Activated naive CD4-positive, alpha-beta T cell treated with anti-CD3 and anti-CD28 coated beads for 36 hours (primary cell): ENCODE data around the gene TENT5C. TPM values are rescaled to one million over a fixed set of nuclear protein-coding genes. Genes with fewer than 3 reads are reported as not detected.

Experiments
- CTCF ChIA-PET: fragments of 350-600 bp; sonication (Branson Sonifier 250); formaldehyde crosslinking; loops from one replicate; lab custom pipeline; 2021; ENCODE audit warnings: antibody characterized with exemption; lab: Charles Lee
- DNase-seq: peaks from one replicate; pipeline ENCODE4 v3.0.0-alpha.2; 2020
- H3K27ac Mint-ChIP-seq: one replicate; pipeline ENCODE4 v1.8.0; 2021; ENCODE audit warnings: mild to moderate bottlenecking, mixed read lengths
- H3K27me3 Mint-ChIP-seq: one replicate; pipeline ENCODE4 v1.8.0; 2021; ENCODE audit warnings: low read depth, mixed read lengths
- H3K36me3 Mint-ChIP-seq: one replicate; pipeline ENCODE4 v1.8.0; 2021; ENCODE audit warnings: low read depth, mixed read lengths
- H3K4me1 Mint-ChIP-seq: one replicate; pipeline ENCODE4 v1.8.0; 2021; ENCODE audit warnings: low read depth, mixed read lengths
- H3K4me3 Mint-ChIP-seq: one replicate; pipeline ENCODE4 v1.8.0; 2021; ENCODE audit warnings: mild to moderate bottlenecking, moderate library complexity, mixed read lengths
- H3K9me3 Mint-ChIP-seq: one replicate; pipeline ENCODE4 v1.8.0; 2021; ENCODE audit warnings: mixed read lengths
- intact Hi-C: fragments of 100-400 bp; cut with micrococcal nuclease; formaldehyde crosslinking; loops from one replicate; pipeline ENCODE4 v1.15.1; 2023
- total RNA-seq, 2 experiments: library from RNA; stranded (reverse); gene quantifications; one replicate each; pipeline ENCODE4 v1.2.3, GENCODE V29; 2021

TENT5C gene
- total RNA-seq, 2 experiments from 2014 or later, result 10.7 to 11.2 TPM

- Mint-ChIP-seq H3K27me3 (no peaks in the 10 kb centered on the region), H3K36me3 (no peaks in the 10 kb centered on the region), H3K27ac (no peak overlapping the region), H3K4me1 (no peaks in the 10 kb centered on the region), H3K4me3 (no peak overlapping the region), H3K9me3 (no peaks in the 10 kb centered on the region)
- intact Hi-C loops, result no loop called here
- CTCF ChIA-PET, result interaction anchor here (1.3 kb wide), 1 partner anchor 17 kb away, joined by 3 read pairs; no protein-coding TSS in a partner anchor
- no peak for DNase-seq
Observed at GRCh38 chr1:117565076-117565556, 40.7 kb upstream of the TENT5C start.

- no peaks in the 10 kb centered on the region for H3K9me3 Mint-ChIP-seq
- CTCF ChIA-PET, result no interaction called here
- H3K36me3 Mint-ChIP-seq, result no peaks in the 10 kb centered on the region
- H3K27me3 Mint-ChIP-seq, result no peaks in the 10 kb centered on the region
- no peak overlapping the region for H3K27ac Mint-ChIP-seq
- intact Hi-C loops, result no loop called here
- H3K4me3 Mint-ChIP-seq, result no peak overlapping the region
- no peak for DNase-seq
- H3K4me1 Mint-ChIP-seq, result no peaks in the 10 kb centered on the region
Observed at GRCh38 chr1:117565745-117566455, 39.9 kb upstream of the TENT5C start.

GRCh38 chr1:117566556-117566955, 39.3 kb upstream of the TENT5C start:
- CTCF ChIA-PET, result no interaction called here
- Mint-ChIP-seq H3K4me3 (no peak overlapping the region), H3K4me1 (peaks cover 1% of the 10 kb centered on the region), H3K27ac (no peak overlapping the region), H3K9me3 (no peaks in the 10 kb centered on the region), H3K36me3 (no peaks in the 10 kb centered on the region), H3K27me3 (no peaks in the 10 kb centered on the region)
- DNase-seq, result no peak
- intact Hi-C loops, result no loop called here

- H3K4me1 Mint-ChIP-seq, result peaks cover 2% of the 10 kb centered on the region
- DNase-seq, result no peak
- intact Hi-C loops, result no loop called here
- H3K9me3 Mint-ChIP-seq, result no peaks in the 10 kb centered on the region
- H3K36me3 Mint-ChIP-seq, result no peaks in the 10 kb centered on the region
- no peak overlapping the region for H3K27ac Mint-ChIP-seq
- no peaks in the 10 kb centered on the region for H3K27me3 Mint-ChIP-seq
- CTCF ChIA-PET, result no interaction called here
- no peak overlapping the region for H3K4me3 Mint-ChIP-seq
Observed at GRCh38 chr1:117567435-117567834, 38.4 kb upstream of the TENT5C start.

GRCh38 chr1:117567976-117568375, 37.9 kb upstream of the TENT5C start:
- no peak for DNase-seq
- CTCF ChIA-PET, result interaction anchor here (1.2 kb wide), 1 partner anchor 26 kb away, joined by 3 read pairs; no protein-coding TSS in a partner anchor
- Mint-ChIP-seq H3K27ac (no peak overlapping the region), H3K4me3 (no peak overlapping the region), H3K9me3 (no peaks in the 10 kb centered on the region), H3K4me1 (peaks cover 7% of the 10 kb centered on the region), H3K36me3 (no peaks in the 10 kb centered on the region), H3K27me3 (no peaks in the 10 kb centered on the region)
- intact Hi-C loops, result no loop called here

GRCh38 chr1:117568999-117569398, 36.8 kb upstream of the TENT5C start:
- DNase-seq, result no peak
- Mint-ChIP-seq H3K4me3 (no peak overlapping the region), H3K36me3 (no peaks in the 10 kb centered on the region), H3K27ac (no peak overlapping the region), H3K27me3 (no peaks in the 10 kb centered on the region), H3K9me3 (no peaks in the 10 kb centered on the region), H3K4me1 (peaks cover 12% of the 10 kb centered on the region)
- CTCF ChIA-PET, result interaction anchor here (0.6 to 1.2 kb wide), 2 partner anchors 27 to 64 kb away, joined by 3 read pairs; no protein-coding TSS in a partner anchor
- intact Hi-C loops, result no loop called here

GRCh38 chr1:117569856-117570255, 36.0 kb upstream of the TENT5C start:
- no peaks in the 10 kb centered on the region for H3K9me3 Mint-ChIP-seq
- no peaks in the 10 kb centered on the region for H3K27me3 Mint-ChIP-seq
- no peaks in the 10 kb centered on the region for H3K36me3 Mint-ChIP-seq
- intact Hi-C loops, result no loop called here
- DNase-seq, result no peak
- H3K4me1 Mint-ChIP-seq, result peaks cover 12% of the 10 kb centered on the region
- CTCF ChIA-PET, result no interaction called here
- no peak overlapping the region for H3K4me3 Mint-ChIP-seq
- H3K27ac Mint-ChIP-seq, result no peak overlapping the region

- intact Hi-C loops, result no loop called here
- H3K27ac Mint-ChIP-seq, result no peak overlapping the region
- CTCF ChIA-PET, result interaction anchor here (0.8 to 1.1 kb wide), 2 partner anchors 35 to 103 kb away, joined by 3 read pairs; no protein-coding TSS in a partner anchor
- no peaks in the 10 kb centered on the region for H3K9me3 Mint-ChIP-seq
- DNase-seq, result no peak
- no peaks in the 10 kb centered on the region for H3K36me3 Mint-ChIP-seq
- H3K27me3 Mint-ChIP-seq, result no peaks in the 10 kb centered on the region
- H3K4me1 Mint-ChIP-seq, result peaks cover 12% of the 10 kb centered on the region
- no peak overlapping the region for H3K4me3 Mint-ChIP-seq
Observed at GRCh38 chr1:117570988-117571409, 34.8 kb upstream of the TENT5C start.

GRCh38 chr1:117571496-117571895, 34.4 kb upstream of the TENT5C start:
- CTCF ChIA-PET, result interaction anchor here (0.8 to 1.1 kb wide), 2 partner anchors 36 to 103 kb away, joined by 3 read pairs; no protein-coding TSS in a partner anchor
- intact Hi-C loops, result no loop called here
- H3K9me3 Mint-ChIP-seq, result no peaks in the 10 kb centered on the region
- H3K27ac Mint-ChIP-seq, result no peak overlapping the region
- H3K27me3 Mint-ChIP-seq, result no peaks in the 10 kb centered on the region
- DNase-seq, result no peak
- peaks cover 12% of the 10 kb centered on the region for H3K4me1 Mint-ChIP-seq
- no peaks in the 10 kb centered on the region for H3K36me3 Mint-ChIP-seq
- H3K4me3 Mint-ChIP-seq, result no peak overlapping the region

- H3K27ac Mint-ChIP-seq, result no peak overlapping the region
- CTCF ChIA-PET, result interaction anchor here (1.6 kb wide), 1 partner anchor 38 kb away, joined by 4 read pairs; no protein-coding TSS in a partner anchor
Observed at GRCh38 chr1:117572546-117572945, 33.3 kb upstream of the TENT5C start.

GRCh38 chr1:117573386-117574023, 32.3 kb upstream of the TENT5C start:
- peaks cover 12% of the 10 kb centered on the region for H3K4me1 Mint-ChIP-seq
- CTCF ChIA-PET, result interaction anchor here (0.7 to 1.6 kb wide), 4 partner anchors 38 to 186 kb away, joined by 3 to 4 read pairs (median 4); no protein-coding TSS in a partner anchor
- no peak overlapping the region for H3K27ac Mint-ChIP-seq
- peak; percentile 60 for DNase-seq
- no peaks in the 10 kb centered on the region for H3K27me3 Mint-ChIP-seq
- intact Hi-C loops, result no loop called here
- no peaks in the 10 kb centered on the region for H3K9me3 Mint-ChIP-seq
- H3K4me3 Mint-ChIP-seq, result no peak overlapping the region
- no peaks in the 10 kb centered on the region for H3K36me3 Mint-ChIP-seq

More at GRCh38 chr1:117572546-117572945, 33.3 kb upstream of the TENT5C start:
- Mint-ChIP-seq H3K4me1 (peaks cover 12% of the 10 kb centered on the region), H3K36me3 (no peaks in the 10 kb centered on the region), H3K9me3 (no peaks in the 10 kb centered on the region), H3K27me3 (no peaks in the 10 kb centered on the region), H3K4me3 (no peak overlapping the region)
- intact Hi-C loops, result no loop called here
- peak; percentile 25 for DNase-seq

GRCh38 chr1:117574161-117574835, 31.6 kb upstream of the TENT5C start:
- H3K4me3 Mint-ChIP-seq, result no peak overlapping the region
- DNase-seq, result no peak
- no peaks in the 10 kb centered on the region for H3K9me3 Mint-ChIP-seq
- no peaks in the 10 kb centered on the region for H3K36me3 Mint-ChIP-seq
- H3K27ac Mint-ChIP-seq, result no peak overlapping the region
- peaks cover 12% of the 10 kb centered on the region for H3K4me1 Mint-ChIP-seq
- no peaks in the 10 kb centered on the region for H3K27me3 Mint-ChIP-seq
- CTCF ChIA-PET, result interaction anchor here (0.7 to 1.6 kb wide), 5 partner anchors 39 to 186 kb away, joined by 3 to 4 read pairs (median 4); no protein-coding TSS in a partner anchor
- intact Hi-C loops, result no loop called here
